Mesodermal cell (in vitro differentiated cells): ENCODE data around the gene ARHGDIB. TPM values are rescaled to one million over a fixed set of nuclear protein-coding genes. Genes with fewer than 3 reads are reported as not detected.

ENCODE experiments used
- H3K27ac ChIP-seq: 2 replicates; pipeline ENCODE4 v1.7.0; 2013; ENCODE audit warnings: mild to moderate bottlenecking, low read depth, low read length, moderate library complexity; ENCODE audit not compliant: severe bottlenecking
- H3K36me3 ChIP-seq: 2 replicates; pipeline ENCODE4 v1.7.1; 2013; ENCODE audit warnings: mild to moderate bottlenecking, low read length, moderate library complexity; ENCODE audit not compliant: control insufficient read depth, insufficient read depth
- H3K4me1 ChIP-seq: one replicate; pipeline ENCODE4 v1.7.1; 2013; ENCODE audit warnings: mild to moderate bottlenecking, low read length; ENCODE audit not compliant: insufficient read depth, control insufficient read depth, poor library complexity, severe bottlenecking
- H3K4me3 ChIP-seq: 2 replicates; pipeline ENCODE4 v1.7.0; 2013; ENCODE audit warnings: low read length, control low read depth, mild to moderate bottlenecking; ENCODE audit not compliant: insufficient read depth, poor library complexity, severe bottlenecking; ENCODE audit errors: extremely low read depth
- H3K9me3 ChIP-seq: 2 replicates; pipeline ENCODE4 v1.7.1; 2013; ENCODE audit warnings: mild to moderate bottlenecking, low read length, moderate library complexity; ENCODE audit not compliant: control insufficient read depth
- WGBS, 2 experiments: methylation state at CpG; one replicate each; pipeline ENCODE4 v1.1.5; 2013; ENCODE audit warnings: missing lambda C conversion rate in 2 of 2; ENCODE audit not compliant: insufficient coverage in 2 of 2; 5-methylcytosine and 5-hydroxymethylcytosine counted together
- polyA plus RNA-seq, 2 experiments: library from polyadenylated mRNA; stranded (reverse); fragments of 50-300 nt; gene quantifications; one replicate each; pipeline ENCODE4 v1.2.3, GENCODE V29; 2013

ARHGDIB gene
- polyA plus RNA-seq (2013, experiment 1 of 2), result 77.2 TPM
- polyA plus RNA-seq (2013, experiment 2 of 2), result 63.5 TPM

DNA sequence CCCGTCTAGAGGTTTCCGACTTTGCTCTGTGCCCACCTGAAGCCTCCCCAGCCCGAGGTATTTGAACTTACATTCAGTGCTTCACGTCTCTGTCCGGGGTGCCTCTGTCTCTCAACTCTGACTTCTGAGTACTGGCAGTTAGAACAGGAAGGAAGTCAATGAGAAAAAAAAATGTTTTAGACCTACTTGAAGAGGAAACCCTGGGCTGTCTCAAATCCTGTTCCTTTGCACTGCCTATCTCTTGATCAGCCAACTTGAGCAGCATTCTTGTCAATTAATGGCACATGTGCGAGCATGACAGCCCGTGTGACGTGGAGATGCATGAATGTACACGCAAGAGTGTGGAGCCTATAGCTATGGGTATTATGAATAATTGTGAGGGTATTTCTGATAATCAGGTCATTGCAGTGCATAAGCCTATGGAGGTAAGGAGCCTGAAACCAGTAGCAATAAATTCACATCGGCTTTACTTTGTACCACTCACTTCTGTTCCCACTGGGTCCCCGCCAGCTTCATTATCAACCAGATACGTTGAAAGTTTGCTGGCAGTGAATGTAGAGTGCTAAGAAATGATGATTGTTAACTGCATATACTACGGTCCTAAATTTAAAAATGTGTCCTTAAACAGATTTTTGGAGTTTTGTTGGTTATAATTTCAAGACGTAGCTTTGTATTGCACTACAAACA lies at the start of gene ARHGDIB:
ARHGDIB (minus strand) TSS at position 136 of the 687 bp plus-strand sequence. CDS start 10,889 bp downstream, outside the sequence.
- peaks cover 17% of the 10 kb centered on the region for H3K4me1 ChIP-seq
- peak within 1 kb of the TSS; percentile 18 for H3K4me3 ChIP-seq
- no peaks in the 10 kb centered on the region for H3K9me3 ChIP-seq
- WGBS, 2 experiments, result 86 to 93% methylated on average over 10 of the region's 14 CpGs
- no peaks in the 10 kb centered on the region for H3K36me3 ChIP-seq
- peak within 1 kb of the TSS; percentile 75 for H3K27ac ChIP-seq

GRCh38 chr12:15011162-15011561 lies 49.8 kb upstream of the ARHGDIB start:
- Histone ChIP-seq H3K4me3 (no peak overlapping the region), H3K4me1 (no peaks in the 10 kb centered on the region), H3K36me3 (no peaks in the 10 kb centered on the region), H3K27ac (no peak overlapping the region), H3K9me3 (no peaks in the 10 kb centered on the region)

- 83 to 100% methylated on average over 1 of the region's 3 CpGs for WGBS, 2 experiments
- H3K4me1 ChIP-seq, result no peaks in the 10 kb centered on the region
- no peak overlapping the region for H3K27ac ChIP-seq
- H3K9me3 ChIP-seq, result no peaks in the 10 kb centered on the region
- no peaks in the 10 kb centered on the region for H3K36me3 ChIP-seq
- H3K4me3 ChIP-seq, result no peak overlapping the region
Measured at GRCh38 chr12:15007551-15007950, 46.1 kb upstream of the ARHGDIB start.

- Histone ChIP-seq H3K4me3 (no peak overlapping the region), H3K4me1 (peaks cover 12% of the 10 kb centered on the region), H3K27ac (no peak overlapping the region), H3K36me3 (no peaks in the 10 kb centered on the region), H3K9me3 (no peaks in the 10 kb centered on the region)
Measured at GRCh38 chr12:15005064-15005463, 43.7 kb upstream of the ARHGDIB start.

- Histone ChIP-seq H3K4me3 (no peak overlapping the region), H3K27ac (no peak overlapping the region), H3K9me3 (no peaks in the 10 kb centered on the region), H3K36me3 (no peaks in the 10 kb centered on the region), H3K4me1 (peaks cover 12% of the 10 kb centered on the region)
- 73 to 75% methylated on average over 1 of the region's 2 CpGs for WGBS, 2 experiments
Measured at GRCh38 chr12:15004421-15004820, 43.0 kb upstream of the ARHGDIB start.

- no peak overlapping the region for H3K4me3 ChIP-seq
- WGBS, 2 experiments, result 62 to 75% methylated on average over 2 to 4 of the region's 6 CpGs
- no peaks in the 10 kb centered on the region for H3K9me3 ChIP-seq
- peaks cover 12% of the 10 kb centered on the region for H3K4me1 ChIP-seq
- H3K36me3 ChIP-seq, result no peaks in the 10 kb centered on the region
- peak overlapping the region; percentile 11 for H3K27ac ChIP-seq
Measured at GRCh38 chr12:15001733-15002382, 40.5 kb upstream of the ARHGDIB start.

- Histone ChIP-seq H3K27ac (no peak overlapping the region), H3K4me1 (peaks cover 12% of the 10 kb centered on the region), H3K9me3 (no peaks in the 10 kb centered on the region), H3K36me3 (no peaks in the 10 kb centered on the region), H3K4me3 (no peak overlapping the region)
- 89 to 100% methylated on average over 1 to 2 of the region's 2 CpGs for WGBS, 2 experiments
Measured at GRCh38 chr12:15000575-15000974, 39.2 kb upstream of the ARHGDIB start.

DNA sequence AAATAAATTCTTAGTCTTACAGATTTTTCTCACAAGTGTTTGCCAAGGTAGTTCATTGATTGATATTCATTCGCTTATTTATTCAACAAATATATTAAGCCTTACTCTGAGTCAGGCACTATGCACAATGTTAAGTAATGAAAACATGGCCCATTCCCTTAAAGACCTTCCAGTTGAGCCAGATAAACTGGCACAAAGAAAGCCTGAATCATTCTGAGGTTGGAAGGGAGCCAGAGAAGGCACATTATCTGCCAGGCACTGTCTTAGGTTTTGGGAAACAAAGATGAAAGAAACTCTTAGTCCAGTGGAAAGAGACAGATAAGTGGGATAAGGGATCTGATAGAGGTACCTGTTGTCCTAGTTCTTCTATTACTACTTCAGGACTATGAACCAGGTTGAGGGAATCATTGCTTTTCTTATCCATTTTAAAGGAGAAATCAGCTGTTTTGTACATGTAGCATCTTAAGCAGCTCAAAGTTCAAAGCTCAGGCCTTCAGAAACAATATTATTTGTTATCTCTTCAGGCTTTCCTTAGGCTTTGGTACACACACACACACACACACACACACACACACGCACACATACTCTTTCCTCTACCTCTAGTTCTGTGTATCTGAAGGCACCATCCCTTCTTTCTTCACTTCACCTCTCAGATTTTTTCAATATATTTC lies 38.4 kb upstream of the ARHGDIB start:
- 57 to 100% methylated on average over 1 of the region's 2 CpGs for WGBS, 2 experiments
- peaks cover 12% of the 10 kb centered on the region for H3K4me1 ChIP-seq
- no peak overlapping the region for H3K27ac ChIP-seq

GRCh38 chr12:14999021-14999694 lies 37.8 kb upstream of the ARHGDIB start:
- no peak overlapping the region for H3K4me3 ChIP-seq
- H3K36me3 ChIP-seq, result no peaks in the 10 kb centered on the region
- H3K4me1 ChIP-seq, result peaks cover 16% of the 10 kb centered on the region
- H3K9me3 ChIP-seq, result no peaks in the 10 kb centered on the region
- no CpG with 5 or more reads among the region's 2 CpGs for WGBS, 2 experiments
- H3K27ac ChIP-seq, result no peak overlapping the region

More for the DNA sequence above, 38.4 kb upstream of the ARHGDIB start:
- H3K9me3 ChIP-seq, result no peaks in the 10 kb centered on the region
- H3K4me3 ChIP-seq, result no peak overlapping the region
- H3K36me3 ChIP-seq, result no peaks in the 10 kb centered on the region

DNA sequence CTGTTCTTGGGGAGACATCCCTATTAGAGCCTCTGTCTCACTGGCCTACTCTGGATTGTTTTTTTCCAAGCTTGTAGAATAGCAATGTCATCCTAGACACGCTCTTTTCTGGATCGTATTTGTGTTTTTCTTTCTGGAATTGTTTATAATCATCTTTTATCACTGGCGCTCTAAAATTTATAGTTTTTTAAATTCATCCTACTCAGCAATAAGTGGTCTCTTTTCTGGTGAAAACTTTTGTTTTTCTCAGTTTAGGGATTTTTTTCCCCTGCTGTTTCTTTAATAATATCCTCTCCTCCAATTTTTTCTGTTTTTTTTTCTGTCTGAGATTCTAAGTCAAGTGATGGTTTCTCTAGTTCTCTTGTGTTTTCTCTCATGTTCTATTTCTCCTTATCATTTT lies 36.6 kb upstream of the ARHGDIB start:
- no peaks in the 10 kb centered on the region for H3K36me3 ChIP-seq
- WGBS, 2 experiments, result no CpG with 5 or more reads among the region's 3 CpGs
- peaks cover 28% of the 10 kb centered on the region for H3K4me1 ChIP-seq
- H3K27ac ChIP-seq, result no peak overlapping the region
- H3K4me3 ChIP-seq, result no peak overlapping the region
- H3K9me3 ChIP-seq, result no peaks in the 10 kb centered on the region
